ENCODE measurements around the gene PCBP3. TPM values are rescaled to one million over a fixed set of nuclear protein-coding genes. Genes with fewer than 3 reads are reported as not detected.

The PCBP3 gene
- total and polyA plus RNA-seq, 2 of the 13 experiments (the other 11 are each of a cell fraction or from before 2014, with no cell fraction given), result not detected

GRCh38 chr21:45938453-45938755 lies 294.9 kb downstream of the PCBP3 start (continued):
- TF ChIP-seq, protein P1, sequence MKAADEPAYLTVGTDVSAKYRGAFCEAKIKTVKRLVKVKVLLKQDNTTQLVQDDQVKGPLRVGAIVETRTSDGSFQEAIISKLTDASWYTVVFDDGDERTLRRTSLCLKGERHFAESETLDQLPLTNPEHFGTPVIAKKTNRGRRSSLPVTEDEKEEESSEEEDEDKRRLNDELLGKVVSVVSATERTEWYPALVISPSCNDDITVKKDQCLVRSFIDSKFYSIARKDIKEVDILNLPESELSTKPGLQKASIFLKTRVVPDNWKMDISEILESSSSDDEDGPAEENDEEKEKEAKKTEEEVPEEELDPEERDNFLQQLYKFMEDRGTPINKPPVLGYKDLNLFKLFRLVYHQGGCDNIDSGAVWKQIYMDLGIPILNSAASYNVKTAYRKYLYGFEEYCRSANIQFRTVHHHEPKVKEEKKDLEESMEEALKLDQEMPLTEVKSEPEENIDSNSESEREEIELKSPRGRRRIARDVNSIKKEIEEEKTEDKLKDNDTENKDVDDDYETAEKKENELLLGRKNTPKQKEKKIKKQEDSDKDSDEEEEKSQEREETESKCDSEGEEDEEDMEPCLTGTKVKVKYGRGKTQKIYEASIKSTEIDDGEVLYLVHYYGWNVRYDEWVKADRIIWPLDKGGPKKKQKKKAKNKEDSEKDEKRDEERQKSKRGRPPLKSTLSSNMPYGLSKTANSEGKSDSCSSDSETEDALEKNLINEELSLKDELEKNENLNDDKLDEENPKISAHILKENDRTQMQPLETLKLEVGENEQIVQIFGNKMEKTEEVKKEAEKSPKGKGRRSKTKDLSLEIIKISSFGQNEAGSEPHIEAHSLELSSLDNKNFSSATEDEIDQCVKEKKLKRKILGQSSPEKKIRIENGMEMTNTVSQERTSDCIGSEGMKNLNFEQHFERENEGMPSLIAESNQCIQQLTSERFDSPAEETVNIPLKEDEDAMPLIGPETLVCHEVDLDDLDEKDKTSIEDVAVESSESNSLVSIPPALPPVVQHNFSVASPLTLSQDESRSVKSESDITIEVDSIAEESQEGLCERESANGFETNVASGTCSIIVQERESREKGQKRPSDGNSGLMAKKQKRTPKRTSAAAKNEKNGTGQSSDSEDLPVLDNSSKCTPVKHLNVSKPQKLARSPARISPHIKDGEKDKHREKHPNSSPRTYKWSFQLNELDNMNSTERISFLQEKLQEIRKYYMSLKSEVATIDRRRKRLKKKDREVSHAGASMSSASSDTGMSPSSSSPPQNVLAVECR (CRISPR knock-in tag; IDR thresholded peaks at IDR 0.05; ENCODE audit: borderline replicate concordance), result no peak
- TF ChIP-seq MATR3 (CRISPR knock-in tag; IDR thresholded peaks at IDR 0.05) (no peak), ZNF260 (CRISPR knock-in tag; IDR thresholded peaks at IDR 0.05; ENCODE audit: borderline replicate concordance, low read depth) (no peak), ZFYVE20 (CRISPR knock-in tag; IDR thresholded peaks at IDR 0.05; ENCODE audit: borderline replicate concordance, low read depth) (no peak), GTF3A (CRISPR knock-in tag; conservative IDR thresholded peaks at IDR 0.05) (no peak)

- Histone ChIP-seq H3K4me2 (ENCODE audit: low read depth, low read length) (no peak overlapping the region), H3K27ac (ENCODE audit: extremely low read length, insufficient read depth, low read length) (no peak overlapping the region), H2AFZ (ENCODE audit: low read length) (no peak overlapping the region), H3K36me3 (replicated peaks in 1 of 2; ENCODE audit: control insufficient read depth in 1 of 2, insufficient read depth in 2 of 2, low read length in 2 of 2) (no peaks in the 10 kb centered on the region), H3K79me2 (ENCODE audit: insufficient read depth, low read length) (no peaks in the 10 kb centered on the region), H3K4me3 (replicated peaks in 1 of 3; ENCODE audit: insufficient read depth in 1 of 3, low read depth in 2 of 3, low read length in 3 of 3) (no peak overlapping the region), H3K27me3 (ENCODE audit: control insufficient read depth in 1 of 2, insufficient read depth in 2 of 2, low read length in 2 of 2) (peaks cover 5 to 48% of the 10 kb centered on the region in 2 experiments; a peak in 4 of 5 replicates), H3K9me3 (ENCODE audit: low read length) (no peaks in the 10 kb centered on the region), H3K4me1 (ENCODE audit: insufficient read depth, low read length) (no peaks in the 10 kb centered on the region), H3K9ac (ENCODE audit: insufficient read depth, low read depth, low read length) (no peak overlapping the region), H4K20me1 (ENCODE audit: insufficient read depth, low read length) (no peaks in the 10 kb centered on the region; the same call in 1 of the 2 replicates)
- TF ChIP-seq ZNF407 (CRISPR knock-in tag; IDR thresholded peaks at IDR 0.05; ENCODE audit: not compliant biosample characterization), result no peak
- TF ChIP-seq NFKB2 (CRISPR knock-in tag; IDR thresholded peaks at IDR 0.05; ENCODE audit: borderline replicate concordance), result no peak
- CTCF ChIA-PET (ENCODE audit: low intra/inter-chr PET ratio, low total read pairs), result no interaction called here
- in situ Hi-C loops (cut with HindIII; ENCODE audit: extremely low pct_ligation_motif_present, low pct_unique_long_range_greater_than_20kb), result no loop called here
- no peak for ATAC-seq
- no peak for DNase-seq (ENCODE audit: low spot score)
- no peak for FAIRE-seq
- BruUV-seq (replicated peaks), result no TSS peak
- intact Hi-C loops (cut with micrococcal nuclease; ENCODE audit: unreplicated experiment), result no loop called here
- POLR2A ChIA-PET, result no interaction called here
- 27% methylated on average over 10 of the region's 17 CpGs for WGBS (ENCODE audit: low lambda C conversion rate)
These were observed 295.4 kb downstream of the PCBP3 start for GRCh38 chr21:45938811-45939520.

Measured in HepG2 (cell line).